Measurements from ENCODE around the gene SLC5A4.

Gene SLC5A4

GRCh38 chr22:32232191-32232830 lies 22.8 kb downstream of the SLC5A4 start:
- no peak for DNase-seq (ENCODE audit: low spot score)

GRCh38 chr22:32226326-32227104 lies 28.6 kb downstream of the SLC5A4 start:
- DNase-seq (ENCODE audit: low spot score): no peak

GRCh38 chr22:32222991-32223390 lies 32.2 kb downstream of the SLC5A4 start:
- no peak for DNase-seq (ENCODE audit: low spot score)

GRCh38 chr22:32219026-32219425 lies 36.1 kb downstream of the SLC5A4 start:
- DNase-seq (ENCODE audit: low spot score): no peak

- no peak for DNase-seq (ENCODE audit: low spot score)
Measured at GRCh38 chr22:32218470-32218869, 36.7 kb downstream of the SLC5A4 start.

- DNase-seq (ENCODE audit: low spot score): no peak
Measured at GRCh38 chr22:32217465-32217864, 37.7 kb downstream of the SLC5A4 start.

- DNase-seq (ENCODE audit: low spot score): no peak
Measured at GRCh38 chr22:32216911-32217310, 38.2 kb downstream of the SLC5A4 start.

GRCh38 chr22:32211011-32211410 lies 44.1 kb downstream of the SLC5A4 start:
- DNase-seq (ENCODE audit: low spot score): no peak

GRCh38 chr22:32208681-32209080 lies 46.5 kb downstream of the SLC5A4 start:
- DNase-seq (ENCODE audit: low spot score): no peak

GRCh38 chr22:32207971-32208480 lies 47.1 kb downstream of the SLC5A4 start:
- DNase-seq (ENCODE audit: low spot score): no peak

- DNase-seq (ENCODE audit: low spot score): peak; percentile 47
Measured at GRCh38 chr22:32206774-32207758, 48.1 kb downstream of the SLC5A4 start.

GRCh38 chr22:32205974-32206773 lies 49.0 kb downstream of the SLC5A4 start:
- DNase-seq (ENCODE audit: low spot score): no peak

GRCh38 chr22:32204856-32205722 lies 50.1 kb downstream of the SLC5A4 start, which contains the start of gene RFPL2:
RFPL2 (minus strand) TSS chr22:32205073; CDS start chr22:32202451, 2,622 bp downstream.
- no peak for DNase-seq (ENCODE audit: low spot score)

- no peak for DNase-seq (ENCODE audit: low spot score)
Measured at GRCh38 chr22:32204040-32204855, 50.9 kb downstream of the SLC5A4 start.

- DNase-seq (ENCODE audit: low spot score): no peak
Measured at GRCh38 chr22:32203181-32204039, 51.7 kb downstream of the SLC5A4 start.

- peak; percentile 33 for DNase-seq (ENCODE audit: low spot score)
Measured at GRCh38 chr22:32202539-32203180, 52.5 kb downstream of the SLC5A4 start.

- DNase-seq (ENCODE audit: low spot score): no peak
Measured at GRCh38 chr22:32202161-32202538, 53.0 kb downstream of the SLC5A4 start.

GRCh38 chr22:32200752-32201151 lies 54.4 kb downstream of the SLC5A4 start:
- DNase-seq (ENCODE audit: low spot score): no peak
